Hepatocyte (in vitro differentiated cells): ENCODE data around the gene NPAS3.

Experiments used
- EZH2 ChIP-seq: fragments of 200-600 bp; sonication (generic); IDR thresholded peaks from 2 replicates; pipeline ENCODE4 v1.6.1; 2016; ENCODE audit warnings: antibody characterized with exemption, mild to moderate bottlenecking, borderline replicate concordance
- EZH2phosphoT487 ChIP-seq: fragments of 200-600 bp; sonication (generic); IDR thresholded peaks from one replicate; pipeline ENCODE4 v1.6.1; 2018; ENCODE audit warnings: antibody characterized with exemption, mild to moderate bottlenecking, low read depth, moderate library complexity; ENCODE audit not compliant: unreplicated experiment, severe bottlenecking
- TF ChIP-seq, protein P1 (sequence below): fragments of 200-600 bp; sonication (generic); IDR thresholded peaks from 2 replicates; pipeline ENCODE4 v1.5.1; 2016; ENCODE audit warnings: antibody characterized with exemption, mild to moderate bottlenecking; ENCODE audit not compliant: poor library complexity

DNA sequence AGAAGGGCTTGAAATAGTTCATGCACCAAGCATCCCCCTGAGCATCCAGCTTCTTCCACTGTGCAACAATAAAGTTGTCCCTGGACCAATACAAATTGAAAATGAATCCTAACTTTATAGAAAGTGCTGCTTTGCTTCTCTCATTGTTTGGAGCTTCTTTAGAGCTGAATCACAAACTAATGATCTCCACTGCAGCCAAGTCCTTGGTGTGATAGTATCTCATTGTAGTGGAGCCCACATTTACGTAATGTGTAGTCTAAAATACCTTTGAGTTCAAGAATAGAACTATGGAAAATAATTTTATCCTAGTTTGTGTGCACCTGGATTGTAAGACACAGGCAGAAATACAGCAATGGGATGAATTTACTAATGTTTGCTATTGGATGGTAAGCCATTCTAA, 692.3 kb downstream of the NPAS3 start:
- TF ChIP-seq EZH2 (no peak), EZH2phosphoT487 (no peak)
- TF ChIP-seq, protein P1, sequence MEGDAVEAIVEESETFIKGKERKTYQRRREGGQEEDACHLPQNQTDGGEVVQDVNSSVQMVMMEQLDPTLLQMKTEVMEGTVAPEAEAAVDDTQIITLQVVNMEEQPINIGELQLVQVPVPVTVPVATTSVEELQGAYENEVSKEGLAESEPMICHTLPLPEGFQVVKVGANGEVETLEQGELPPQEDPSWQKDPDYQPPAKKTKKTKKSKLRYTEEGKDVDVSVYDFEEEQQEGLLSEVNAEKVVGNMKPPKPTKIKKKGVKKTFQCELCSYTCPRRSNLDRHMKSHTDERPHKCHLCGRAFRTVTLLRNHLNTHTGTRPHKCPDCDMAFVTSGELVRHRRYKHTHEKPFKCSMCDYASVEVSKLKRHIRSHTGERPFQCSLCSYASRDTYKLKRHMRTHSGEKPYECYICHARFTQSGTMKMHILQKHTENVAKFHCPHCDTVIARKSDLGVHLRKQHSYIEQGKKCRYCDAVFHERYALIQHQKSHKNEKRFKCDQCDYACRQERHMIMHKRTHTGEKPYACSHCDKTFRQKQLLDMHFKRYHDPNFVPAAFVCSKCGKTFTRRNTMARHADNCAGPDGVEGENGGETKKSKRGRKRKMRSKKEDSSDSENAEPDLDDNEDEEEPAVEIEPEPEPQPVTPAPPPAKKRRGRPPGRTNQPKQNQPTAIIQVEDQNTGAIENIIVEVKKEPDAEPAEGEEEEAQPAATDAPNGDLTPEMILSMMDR, result no peak
